Pancreas (tissue), 10 donors: ENCODE results near the gene TRIO. TPM values are rescaled to one million over a fixed set of nuclear protein-coding genes. Genes with fewer than 3 reads are reported as not detected.

Experiments
- ATAC-seq, 4 donors: fragments of 200-7000 bp; cut with Tn5 transposase; one replicate each; pipeline versions ENCODE4 v1.8.0 to v1.9.1; 2020; ENCODE audit warnings: mild to moderate bottlenecking in 4 of 4, moderate library complexity in 4 of 4
- DNase-seq, 6 donors: peaks; one replicate each; pipeline ENCODE4 v3.0.0-alpha.2; 2020
- FAIRE-seq: peaks from 2 replicates; lab custom pipeline; 2012; peaks lifted over from hg19 to GRCh38; lab: Jason Lieb, UNC
- H3K27ac ChIP-seq, 4 donors: fragments of 200-600 bp; sonication (generic); 1 replicate in 3 of 4; 2 replicates in 1 of 4; pipeline versions ENCODE4 v1.5.0 to v1.8.0; 2020
- H3K27me3 ChIP-seq, 4 donors: fragments of 200-600 bp; one replicate each; pipeline ENCODE4 v1.8.0; 2021
- H3K36me3 ChIP-seq, 3 donors: fragments of 200-600 bp; sonication (generic) in 1 of 3; one replicate each; pipeline versions ENCODE4 v1.5.0 to v1.8.0; 2020 to 2021
- H3K4me1 ChIP-seq, 3 donors: fragments of 200-600 bp; one replicate each; pipeline ENCODE4 v1.8.0; 2021
- H3K4me3 ChIP-seq, 4 donors: fragments of 200-600 bp; sonication (generic) in 2 of 4; one replicate each; pipeline versions ENCODE4 v1.5.0 to v1.8.0; 2020 to 2021
- H3K9me3 ChIP-seq, 4 donors: fragments of 200-600 bp; one replicate each; pipeline ENCODE4 v1.8.0; 2021
- CTCF ChIP-seq, 4 donors: fragments of 200-600 bp; sonication (generic) in 3 of 4; IDR thresholded peaks; one replicate each; pipeline versions ENCODE4 v1.5.0 to v1.8.0; 2021; ENCODE audit warnings: antibody characterized with exemption in 4 of 4
- WGBS, 2 donors: extraction: QIAGEN DNeasy Blood & Tissue Kit; methylation state at CpG; one replicate each; pipeline ENCODE4 v1.1.7; 2013; 5-methylcytosine and 5-hydroxymethylcytosine counted together
- intact Hi-C, 3 donors: fragments of 100-400 bp; cut with DNase I; formaldehyde crosslinking; loops; one replicate each; pipeline versions ENCODE4 v1.11.1 to v1.14.2; 2022
- polyA plus RNA-seq, 2 donors: library from polyadenylated mRNA; stranded (reverse); fragments of 200-250 nt; gene quantifications; one replicate each; pipeline ENCODE4 v1.2.3, GENCODE V29; 2013
- total RNA-seq, 6 donors: library from RNA; stranded (reverse); fragmentation: NEBNext Ultra II Directional in 4 of 6; extraction: Animal tissue kit (Norgen Biotek cat#: 25700) in 4 of 6; gene quantifications; one replicate each; pipeline versions ENCODE4 v1.2.1 to v1.2.4, GENCODE V29; 2021 to 2023
- donor health status: healthy with polysubstance abuse.
- donor health status: DM: no; HTN: no; CAD: no; lungs with moderate emphysema.
- donor health status: DM: no; HTN: no; CAD: no.
- donor health status: control.
- donor health status: control.
- donor health status: Bipolar disorder and iron deficiency.
- donor health status: DM: yes; HTN: yes; CAD: no.
- donor health status: DM: no; HTN: no; CAD: no.
- donor health status: DM: no; HTN: no; CAD: no.
- donor health status: DM: yes; HTN: yes; CAD: no.

TRIO gene
- total and polyA plus RNA-seq, 8 donors = 27.3 to 82.5 (median 38.3) TPM

- intact Hi-C loops = no loop called here
- Histone ChIP-seq H3K27ac (no peak overlapping the region), H3K9me3 (no peaks in the 10 kb centered on the region), H3K36me3 (no peaks in the 10 kb centered on the region), H3K4me3 (no peak overlapping the region), H3K4me1 (peaks cover 0 to 24% (median 19%) of the 10 kb centered on the region in 3 donors), H3K27me3 (no peaks in the 10 kb centered on the region)
- no peak for TF ChIP-seq CTCF (IDR thresholded peaks at IDR 0.05)
- no peak for FAIRE-seq
- no peak for DNase-seq
- WGBS, 2 donors = 94% methylated on average over 6 of the region's 6 CpGs
- no peak for ATAC-seq
Observed at GRCh38 chr5:14215901-14216300, 72.8 kb downstream of the TRIO start.

GRCh38 chr5:14216372-14216771 lies 73.2 kb downstream of the TRIO start:
- no peak for FAIRE-seq
- intact Hi-C loops = no loop called here
- DNase-seq = no peak
- H3K27ac ChIP-seq = no peak overlapping the region
- H3K4me1 ChIP-seq = peaks cover 0 to 21% (median 19%) of the 10 kb centered on the region in 3 donors
- no peak for TF ChIP-seq CTCF (IDR thresholded peaks at IDR 0.05)
- no peak for ATAC-seq
- H3K9me3 ChIP-seq = no peaks in the 10 kb centered on the region
- no peaks in the 10 kb centered on the region for H3K36me3 ChIP-seq
- whole genome bisulfite sequencing, 2 donors = 95 to 97% methylated on average over 2 of the region's 2 CpGs
- no peak overlapping the region for H3K4me3 ChIP-seq
- no peaks in the 10 kb centered on the region for H3K27me3 ChIP-seq

- Histone ChIP-seq H3K4me1 (peaks cover 0 to 21% (median 19%) of the 10 kb centered on the region in 3 donors), H3K27ac (no peak overlapping the region), H3K9me3 (no peaks in the 10 kb centered on the region), H3K27me3 (no peaks in the 10 kb centered on the region), H3K36me3 (no peaks in the 10 kb centered on the region), H3K4me3 (no peak overlapping the region)
- intact Hi-C loops = no loop called here
- FAIRE-seq (no peak), ATAC-seq (no peak), DNase-seq (no peak)
- 88 to 93% methylated on average over 7 of the region's 7 CpGs for WGBS, 2 donors
- no peak for TF ChIP-seq CTCF (IDR thresholded peaks at IDR 0.05)
Observed at GRCh38 chr5:14216902-14217301, 73.8 kb downstream of the TRIO start.

GRCh38 chr5:14217587-14217986 lies 74.4 kb downstream of the TRIO start:
- H3K36me3 ChIP-seq = no peaks in the 10 kb centered on the region
- no peak for TF ChIP-seq CTCF (IDR thresholded peaks at IDR 0.05)
- intact Hi-C loops = no loop called here
- no peaks in the 10 kb centered on the region for H3K9me3 ChIP-seq
- no peak for FAIRE-seq
- H3K27ac ChIP-seq = no peak overlapping the region
- peak in 3 of 4 donors; percentile 35 to 50 (median 48) for ATAC-seq
- H3K4me3 ChIP-seq = no peak overlapping the region
- peaks cover 0 to 19% (median 15%) of the 10 kb centered on the region in 3 donors for H3K4me1 ChIP-seq
- H3K27me3 ChIP-seq = no peaks in the 10 kb centered on the region
- 50 to 59% methylated on average over 4 of the region's 4 CpGs for WGBS, 2 donors
- no peak for DNase-seq

- Histone ChIP-seq H3K27ac (no peak overlapping the region), H3K4me1 (peaks cover 0 to 15% (median 11%) of the 10 kb centered on the region in 3 donors), H3K4me3 (no peak overlapping the region), H3K36me3 (no peaks in the 10 kb centered on the region), H3K9me3 (no peaks in the 10 kb centered on the region), H3K27me3 (no peaks in the 10 kb centered on the region)
- WGBS, 2 donors = 55 to 68% methylated on average over 3 of the region's 3 CpGs
- ATAC-seq = no peak
- intact Hi-C loops = no loop called here
- no peak for DNase-seq
- TF ChIP-seq CTCF (IDR thresholded peaks at IDR 0.05) = no peak
- FAIRE-seq = no peak
Observed at GRCh38 chr5:14218011-14218410, 74.9 kb downstream of the TRIO start.
